Activated CD4-positive, alpha-beta T cell treated with anti-CD3 and anti-CD28 coated beads, Interleukin-2, amount 50 U/mL, for 24 hours (primary cell): ENCODE measurements around the gene DCDC2C.

Experiments
- DNase-seq, 2 donors: peaks; one replicate each; pipeline ENCODE4 v3.0.0-alpha.2; 2020; ENCODE audit warnings: low read depth in 1 of 2, low spot score in 1 of 2

Gene DCDC2C

GRCh38 chr2:3769766-3770165 lies 66.4 kb downstream of the DCDC2C start:
- no peak for DNase-seq

- no peak for DNase-seq
These were observed 67.5 kb downstream of the DCDC2C start for GRCh38 chr2:3770724-3771415.

GRCh38 chr2:3771576-3771975 lies 68.2 kb downstream of the DCDC2C start:
- no peak for DNase-seq

- no peak for DNase-seq
These were observed 71.0 kb downstream of the DCDC2C start for GRCh38 chr2:3774336-3774735.

- no peak for DNase-seq
These were observed 72.9 kb downstream of the DCDC2C start for GRCh38 chr2:3776311-3776710.

- DNase-seq = no peak
These were observed 74.6 kb downstream of the DCDC2C start for GRCh38 chr2:3777966-3778365.

- no peak for DNase-seq
These were observed 75.6 kb downstream of the DCDC2C start for GRCh38 chr2:3778851-3779495.

GRCh38 chr2:3779496-3780049 lies 76.2 kb downstream of the DCDC2C start:
- DNase-seq = no peak

- peak in 1 of 2 donors; percentile 32 for DNase-seq
These were observed 77.4 kb downstream of the DCDC2C start for GRCh38 chr2:3780477-3781402.

GRCh38 chr2:3784731-3785130 lies 81.4 kb downstream of the DCDC2C start:
- no peak for DNase-seq

- no peak for DNase-seq
These were observed 82.0 kb downstream of the DCDC2C start for GRCh38 chr2:3785220-3785889.

GRCh38 chr2:3785890-3786273 lies 82.5 kb downstream of the DCDC2C start:
- no peak for DNase-seq

GRCh38 chr2:3787768-3788167 lies 84.4 kb downstream of the DCDC2C start:
- no peak for DNase-seq

- no peak for DNase-seq
These were observed 85.9 kb downstream of the DCDC2C start for GRCh38 chr2:3789256-3789655.

GRCh38 chr2:3793249-3793648 lies 89.9 kb downstream of the DCDC2C start:
- DNase-seq = no peak

GRCh38 chr2:3801506-3801905 lies 98.1 kb downstream of the DCDC2C start:
- no peak for DNase-seq

GRCh38 chr2:3805201-3805939 lies 102.0 kb downstream of the DCDC2C start:
- DNase-seq = no peak

GRCh38 chr2:3806168-3806567 lies 102.8 kb downstream of the DCDC2C start:
- no peak for DNase-seq

GRCh38 chr2:3806730-3807129 lies 103.4 kb downstream of the DCDC2C start:
- DNase-seq = no peak

GRCh38 chr2:3807853-3808252 lies 104.5 kb downstream of the DCDC2C start:
- no peak for DNase-seq
